ENCODE results near the gene MRPL34. TPM values are rescaled to one million over a fixed set of nuclear protein-coding genes. Genes with fewer than 3 reads are reported as not detected.

MRPL34 gene
- total RNA-seq, 2 experiments from 2014 or later, result 28.4 to 28.7 TPM

GRCh38 chr19:17348700-17349099 lies 43.0 kb downstream of the MRPL34 start:
- ChIA-PET POLR2A (no interaction called here), CTCF (no interaction called here)
- no peak overlapping the region for H3K27ac Mint-ChIP-seq
- Histone ChIP-seq H3K4me3 (ENCODE audit: low read length) (no peak overlapping the region), H3K9me3 (ENCODE audit: control insufficient read depth in 1 of 2, insufficient read depth in 1 of 2, low read length in 2 of 2) (no peaks in the 10 kb centered on the region), H3K27ac (ENCODE audit: low read depth in 1 of 2, low read length in 2 of 2) (no peak overlapping the region), H3K27me3 (ENCODE audit: control insufficient read depth in 1 of 2, insufficient read depth in 2 of 2, low read length in 2 of 2) (peaks cover 2 to 18% of the 10 kb centered on the region in 2 experiments), H3K36me3 (ENCODE audit: insufficient read depth, low read length) (no peaks in the 10 kb centered on the region), H3K4me1 (ENCODE audit: insufficient read depth, low read length) (peaks cover 14% of the 10 kb centered on the region)
- H3K9me3 Mint-ChIP-seq, result no peaks in the 10 kb centered on the region
- H3K4me3 Mint-ChIP-seq, result no peak overlapping the region
- intact Hi-C loops (cut with DNase I, micrococcal nuclease), result no loop called here
- H3K4me1 Mint-ChIP-seq (ENCODE audit: low read depth), result peaks cover 5% of the 10 kb centered on the region
- no peak for DNase-seq
- no peak for TF ChIP-seq CTCF (IDR thresholded peaks at IDR 0.05)
- ATAC-seq (ENCODE audit: poor library complexity), result no peak
- H3K27me3 Mint-ChIP-seq, result peaks cover 55% of the 10 kb centered on the region
- no peaks in the 10 kb centered on the region for H3K36me3 Mint-ChIP-seq (ENCODE audit: low read depth)

GRCh38 chr19:17351815-17352435 lies 46.3 kb downstream of the MRPL34 start:
- no peaks in the 10 kb centered on the region for H3K4me1 Mint-ChIP-seq (ENCODE audit: low read depth)
- no peaks in the 10 kb centered on the region for H3K36me3 Mint-ChIP-seq (ENCODE audit: low read depth)
- H3K9me3 ChIP-seq (ENCODE audit: control insufficient read depth in 1 of 2, insufficient read depth in 1 of 2, low read length in 2 of 2), result no peaks in the 10 kb centered on the region
- ATAC-seq (ENCODE audit: poor library complexity) (no peak), DNase-seq (peak in 1 of 14 experiments; percentile 13)
- intact Hi-C loops (cut with DNase I, micrococcal nuclease), result no loop called here
- ChIA-PET POLR2A (no interaction called here), CTCF (no interaction called here)
- H3K9me3 Mint-ChIP-seq, result no peaks in the 10 kb centered on the region
- peaks cover 57% of the 10 kb centered on the region for H3K27me3 Mint-ChIP-seq
- H3K27ac ChIP-seq (ENCODE audit: low read depth in 1 of 2, low read length in 2 of 2), result no peak overlapping the region
- H3K36me3 ChIP-seq (ENCODE audit: insufficient read depth, low read length), result no peaks in the 10 kb centered on the region
- peaks cover 7% of the 10 kb centered on the region for H3K4me1 ChIP-seq (ENCODE audit: insufficient read depth, low read length)
- H3K4me3 ChIP-seq (ENCODE audit: low read length), result no peak overlapping the region
- no peak overlapping the region for H3K27ac Mint-ChIP-seq
- peaks cover 2 to 18% of the 10 kb centered on the region in 2 experiments for H3K27me3 ChIP-seq (ENCODE audit: control insufficient read depth in 1 of 2, insufficient read depth in 2 of 2, low read length in 2 of 2)
- TF ChIP-seq CTCF (IDR thresholded peaks at IDR 0.05), result no peak
- no peak overlapping the region for H3K4me3 Mint-ChIP-seq

- POLR2A ChIA-PET, result interaction anchor here (0.6 kb wide), 1 partner anchor 137 kb away, joined by 3 read pairs; no protein-coding TSS in a partner anchor
- H3K4me3 Mint-ChIP-seq, result no peak overlapping the region
- TF ChIP-seq CTCF (IDR thresholded peaks at IDR 0.05), result no peak
- Histone ChIP-seq H3K36me3 (ENCODE audit: insufficient read depth, low read length) (no peaks in the 10 kb centered on the region), H3K4me1 (ENCODE audit: insufficient read depth, low read length) (peaks cover 7% of the 10 kb centered on the region), H3K27ac (ENCODE audit: low read depth in 1 of 2, low read length in 2 of 2) (no peak overlapping the region), H3K4me3 (ENCODE audit: low read length) (no peak overlapping the region), H3K27me3 (ENCODE audit: control insufficient read depth in 1 of 2, insufficient read depth in 2 of 2, low read length in 2 of 2) (peaks cover 2 to 11% of the 10 kb centered on the region in 2 experiments), H3K9me3 (ENCODE audit: control insufficient read depth in 1 of 2, insufficient read depth in 1 of 2, low read length in 2 of 2) (no peaks in the 10 kb centered on the region)
- H3K36me3 Mint-ChIP-seq (ENCODE audit: low read depth), result no peaks in the 10 kb centered on the region
- peaks cover 53% of the 10 kb centered on the region for H3K27me3 Mint-ChIP-seq
- ATAC-seq (ENCODE audit: poor library complexity), result no peak
- CTCF ChIA-PET, result no interaction called here
- no peaks in the 10 kb centered on the region for H3K9me3 Mint-ChIP-seq
- intact Hi-C loops (cut with DNase I, micrococcal nuclease), result no loop called here
- no peaks in the 10 kb centered on the region for H3K4me1 Mint-ChIP-seq (ENCODE audit: low read depth)
- H3K27ac Mint-ChIP-seq, result no peak overlapping the region
- no peak for DNase-seq
These were observed 47.1 kb downstream of the MRPL34 start for GRCh38 chr19:17352608-17353280.
